HG02884 (cell line): ENCODE measurements around the gene CSNK1A1.

ENCODE experiments used
- ATAC-seq: cut with Tn5 transposase; IDR thresholded peaks from one replicate; pipeline ENCODE4 v1.9.1; 2021; ENCODE audit warnings: mild to moderate bottlenecking, moderate library complexity; ENCODE audit not compliant: unreplicated experiment

CSNK1A1 gene

DNA sequence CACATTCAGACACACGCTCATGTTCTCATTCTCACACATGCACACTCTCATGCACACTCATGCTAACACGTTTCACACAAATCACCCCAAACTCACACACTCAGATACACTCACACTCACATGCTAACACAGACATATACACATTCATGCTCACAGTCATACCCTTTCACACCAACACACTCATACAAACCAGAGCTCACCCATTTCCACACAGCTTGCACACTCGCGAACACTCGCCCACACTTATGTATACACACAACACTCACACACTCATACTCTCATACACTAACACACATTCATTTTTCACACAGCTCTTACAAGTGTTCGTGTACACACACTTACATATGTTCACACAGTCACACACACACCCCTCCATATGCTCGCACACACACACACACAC lies 108.0 kb downstream of the CSNK1A1 start:
- no peak for ATAC-seq

GRCh38 chr5:149442563-149443182 lies 108.6 kb downstream of the CSNK1A1 start:
- peak; percentile 86 for ATAC-seq
